ENCODE measurements around the gene NMRK1.

NMRK1 gene

GRCh38 chr9:75063556-75064305, 24.2 kb downstream of the NMRK1 start:
- DNase-seq (ENCODE audit: low read depth): peak; percentile 33

GRCh38 chr9:75061169-75061568, 26.8 kb downstream of the NMRK1 start:
- no peak for DNase-seq (ENCODE audit: low read depth)

- peak; percentile 8 for DNase-seq (ENCODE audit: low read depth)
These were observed 33.5 kb downstream of the NMRK1 start for GRCh38 chr9:75054368-75055001.

DNA sequence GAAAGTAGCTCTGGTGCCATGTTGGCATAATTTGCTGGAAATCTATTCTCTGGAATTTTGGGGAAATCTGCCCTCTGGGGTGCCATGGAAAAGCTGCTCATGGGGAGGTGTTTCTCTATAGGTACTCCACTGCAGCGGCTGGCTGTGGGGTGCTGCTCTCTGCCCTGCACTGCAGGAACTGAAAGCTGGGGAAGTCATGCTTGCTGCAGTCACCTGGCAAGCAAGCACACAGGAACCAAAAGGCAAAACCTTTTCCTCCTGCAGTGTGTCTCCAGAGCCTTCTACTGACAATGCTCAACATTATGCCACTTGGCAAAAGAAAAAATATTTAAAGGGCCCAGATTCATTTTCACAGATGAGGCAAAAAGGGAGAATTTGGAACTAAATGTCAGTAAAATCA, 34.1 kb downstream of the NMRK1 start:
- no peak for DNase-seq (ENCODE audit: low read depth)

DNA sequence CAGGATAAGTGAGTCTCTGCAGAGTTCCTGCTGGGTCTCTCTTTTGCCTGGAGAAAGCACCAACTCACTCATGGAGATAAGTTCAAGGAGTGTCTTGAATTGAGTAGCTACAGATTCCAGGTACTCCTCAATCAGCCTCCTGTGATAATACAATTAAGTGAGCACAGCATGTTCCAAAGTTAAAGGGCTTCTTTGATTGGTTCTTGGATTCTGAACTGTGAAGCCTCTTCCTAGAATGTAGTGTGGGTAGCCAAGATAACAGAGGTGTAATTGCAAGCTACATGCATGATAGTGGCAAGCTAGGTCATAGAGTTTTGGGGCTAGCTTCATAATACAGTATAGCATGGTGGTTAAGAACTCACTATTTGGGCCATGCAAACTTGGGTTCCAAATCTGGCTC, 36.7 kb downstream of the NMRK1 start:
- no peak for DNase-seq (ENCODE audit: low read depth)

GRCh38 chr9:75047506-75047905, 40.4 kb downstream of the NMRK1 start:
- DNase-seq (ENCODE audit: low read depth): no peak

- no peak for DNase-seq (ENCODE audit: low read depth)
These were observed 41.1 kb downstream of the NMRK1 start for GRCh38 chr9:75046725-75047345.

- peak; percentile 50 for DNase-seq (ENCODE audit: low read depth)
These were observed 46.9 kb downstream of the NMRK1 start for GRCh38 chr9:75041041-75041440.

DNA sequence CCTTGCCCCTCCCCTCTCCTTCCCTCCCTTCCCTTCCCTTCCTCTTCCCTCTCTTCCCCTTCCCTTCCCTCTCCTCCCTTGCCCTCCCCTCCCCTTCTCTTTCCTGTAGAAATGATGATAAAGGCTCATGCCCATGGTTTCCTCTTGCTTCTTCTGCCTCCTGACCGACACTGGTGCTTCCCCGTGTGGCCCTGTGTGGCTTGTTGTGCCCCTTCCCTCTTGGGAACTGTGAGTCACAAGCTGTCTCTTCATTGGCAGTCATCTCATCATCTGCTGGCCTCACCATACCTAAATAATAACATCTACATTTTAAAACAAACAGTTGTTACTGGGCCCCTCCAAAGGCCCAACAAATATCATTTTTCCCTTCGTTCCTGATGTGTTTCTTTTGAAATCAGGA, 48.2 kb downstream of the NMRK1 start:
- no peak for DNase-seq (ENCODE audit: low read depth)

GRCh38 chr9:75039009-75039408, 48.9 kb downstream of the NMRK1 start:
- DNase-seq (ENCODE audit: low read depth): peak; percentile 82

- DNase-seq (ENCODE audit: low read depth): no peak
These were observed 51.2 kb downstream of the NMRK1 start for GRCh38 chr9:75036793-75037192.

DNA sequence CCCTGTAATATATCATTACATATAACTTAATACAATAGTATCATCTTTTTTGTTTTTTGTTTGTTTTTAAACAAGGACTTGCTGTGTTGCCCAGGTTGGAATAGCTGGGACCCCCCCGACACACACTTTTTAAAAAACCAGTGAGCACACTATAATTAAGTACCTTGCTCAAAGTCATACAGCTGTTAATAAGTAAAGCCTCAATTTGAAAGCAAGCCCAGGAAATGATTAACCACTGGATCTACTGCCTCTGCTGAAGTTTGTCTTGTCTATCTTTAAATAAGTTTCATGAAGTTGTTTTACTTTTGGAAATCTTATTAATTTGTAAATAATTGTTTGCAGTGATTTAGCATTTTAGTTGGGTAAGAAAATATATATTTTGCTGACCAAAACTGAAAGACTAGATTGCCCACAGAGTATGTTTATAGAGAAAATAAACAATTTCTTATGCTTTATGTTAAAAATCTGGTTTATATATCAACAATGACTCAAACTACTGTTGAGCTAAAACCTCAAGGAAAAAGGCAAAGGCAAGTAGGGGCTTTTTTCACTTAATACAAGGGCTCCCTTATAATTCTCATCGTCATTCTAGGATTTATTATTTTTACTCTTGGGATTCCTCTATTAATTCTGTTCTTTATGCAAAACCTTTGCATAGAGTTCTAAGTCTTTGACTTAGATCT, 54.0 kb downstream of the NMRK1 start:
- DNase-seq (ENCODE audit: low read depth): peak; percentile 29

DNA sequence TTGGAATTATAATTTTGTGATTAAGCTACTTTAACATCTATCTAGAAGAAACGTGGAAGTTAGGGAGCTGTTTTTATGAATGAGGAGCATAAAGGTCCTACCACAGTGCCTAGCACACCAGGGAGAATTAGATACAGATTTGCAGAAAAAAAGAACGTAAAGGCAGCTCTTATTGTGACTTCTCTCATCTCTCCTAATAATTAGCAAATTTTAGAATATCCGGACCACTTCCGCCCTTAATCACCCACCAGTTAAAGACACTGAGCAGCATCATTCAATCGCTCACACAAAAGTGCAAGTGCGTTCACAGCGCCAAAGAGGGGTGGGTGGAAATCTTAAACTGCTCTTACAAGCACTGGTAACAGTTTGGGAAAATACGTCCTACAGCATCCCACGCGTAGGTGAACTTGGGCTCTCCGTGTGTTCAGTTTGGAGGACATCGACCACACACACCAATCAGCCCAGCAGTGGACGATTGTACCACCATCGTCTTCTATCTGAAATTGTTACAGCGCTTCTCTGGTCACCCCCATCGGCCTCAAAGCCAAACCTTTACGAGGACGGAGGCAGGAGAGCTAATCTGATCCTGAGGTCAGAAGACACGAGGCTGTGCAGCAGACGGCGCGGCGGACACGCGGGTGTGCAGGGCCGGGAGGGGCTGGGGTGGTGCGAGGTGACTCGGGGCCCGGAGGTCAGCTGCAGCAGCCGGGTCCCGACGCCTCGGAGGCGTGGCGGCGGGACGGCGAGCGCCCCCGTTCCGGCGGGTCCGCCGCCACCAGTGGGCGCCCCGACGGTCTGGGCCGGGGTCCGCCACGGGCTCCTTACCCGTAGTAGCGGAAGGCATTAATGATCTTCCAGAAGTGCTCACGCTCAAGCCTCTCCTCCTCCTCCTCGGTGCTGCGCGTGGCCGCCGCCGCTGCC, 60.5 kb downstream of the NMRK1 start:
- DNase-seq (ENCODE audit: low read depth): peak; percentile 48

- no peak for DNase-seq (ENCODE audit: low read depth)
These were observed 64.1 kb downstream of the NMRK1 start for GRCh38 chr9:75023846-75024245.

DNA sequence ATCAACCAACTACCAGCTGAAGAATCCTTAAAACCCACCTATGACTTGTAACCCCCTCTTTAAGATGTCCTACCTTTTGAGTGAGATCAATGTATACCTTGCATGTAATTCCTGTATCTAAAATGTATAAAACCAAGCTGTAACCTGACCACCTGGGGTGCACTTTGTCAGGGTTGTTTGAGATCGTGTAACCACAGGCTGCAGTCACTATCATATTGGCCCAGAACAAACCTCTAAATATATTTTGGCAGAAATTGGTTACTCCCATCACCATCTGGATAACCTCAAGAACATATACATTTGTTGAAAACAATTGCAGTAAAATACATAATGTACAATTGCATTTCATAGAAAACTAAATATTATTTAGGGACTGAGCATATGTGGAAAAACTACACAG, 68.3 kb downstream of the NMRK1 start:
- DNase-seq (ENCODE audit: low read depth): no peak

GRCh38 chr9:75019022-75019421, 68.9 kb downstream of the NMRK1 start:
- DNase-seq (ENCODE audit: low read depth): no peak

DNA sequence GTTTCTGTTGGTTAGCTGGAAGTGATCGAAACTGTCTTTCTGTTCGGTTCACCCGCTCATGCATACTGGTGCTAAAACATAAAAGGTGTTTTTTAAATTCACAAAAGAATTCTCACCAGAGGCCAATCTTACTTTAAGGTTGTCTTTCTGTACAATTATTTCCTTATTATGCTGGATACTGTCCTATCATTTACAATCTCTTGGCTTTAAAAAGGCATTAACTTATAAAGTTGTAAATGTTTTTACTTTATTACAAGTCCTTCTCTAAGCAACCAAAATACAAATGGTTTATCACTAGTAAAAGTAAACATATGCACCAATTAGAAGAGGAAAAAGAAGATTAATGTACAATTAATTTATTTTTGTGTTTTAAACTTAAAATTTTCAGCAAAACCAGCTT, 70.6 kb downstream of the NMRK1 start:
- DNase-seq (ENCODE audit: low read depth): no peak

DNA sequence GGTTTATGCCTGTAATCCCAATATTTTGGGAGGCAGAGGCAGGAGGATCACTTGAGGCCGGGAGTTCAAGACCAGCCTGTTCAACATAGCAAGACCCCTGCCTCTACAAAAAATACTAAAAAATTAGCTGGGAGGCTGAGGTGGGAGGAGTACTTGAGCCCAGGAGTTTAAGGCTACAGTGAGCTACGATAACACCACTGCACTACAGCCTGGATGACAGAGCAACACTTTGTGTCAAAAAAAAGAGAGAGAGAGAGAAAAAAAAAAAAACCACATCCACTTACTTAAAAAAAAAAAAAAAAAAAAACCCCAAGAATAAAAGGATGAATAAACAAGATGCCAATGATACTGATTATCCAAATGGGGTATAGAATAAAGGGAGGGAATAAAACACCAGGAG, 74.2 kb downstream of the NMRK1 start:
- DNase-seq (ENCODE audit: low read depth): no peak
